Measurements from ENCODE around the gene NUFIP1. TPM values are rescaled to one million over a fixed set of nuclear protein-coding genes. Genes with fewer than 3 reads are reported as not detected.
"Not testable (repeated sequence)": the region's sequence is repeated elsewhere in the genome, so short reads cannot be mapped to it uniquely, and the experiment has no call there.

Gene NUFIP1
- total RNA-seq, 4 donors from 2014 or later: 2.7 to 4.4 (median 3.7) TPM

DNA sequence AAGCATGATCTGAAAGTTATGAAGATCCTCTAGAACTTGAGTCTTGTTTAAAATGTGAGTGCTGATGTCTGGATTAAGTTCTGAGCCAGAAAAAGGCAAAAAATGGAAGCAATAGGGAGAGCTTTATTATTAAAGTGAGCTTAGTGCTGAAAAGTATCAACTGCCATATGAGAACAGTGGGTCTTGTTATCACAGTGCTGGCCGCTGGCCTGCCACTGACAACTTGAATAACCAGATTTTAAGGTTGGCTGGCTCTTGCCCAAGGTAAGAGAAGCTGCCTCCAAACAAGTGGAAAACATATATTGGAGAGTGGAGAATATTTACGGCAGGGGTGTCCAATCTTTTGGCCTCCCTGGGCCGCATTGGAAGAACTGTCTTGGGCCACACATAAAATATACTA is 33.9 kb downstream of the NUFIP1 start:
- no peaks in the 10 kb centered on the region for H3K9me3 ChIP-seq
- H3K27ac ChIP-seq: no peak overlapping the region
- no peaks in the 10 kb centered on the region for H3K4me1 ChIP-seq
- no peak overlapping the region for H3K4me3 ChIP-seq
- WGBS, 2 donors: 76 to 85% methylated on average over 3 of the region's 3 CpGs
- peaks cover 0 to 22% (median 0%) of the 10 kb centered on the region in 3 donors for H3K36me3 ChIP-seq
- no peak for TF ChIP-seq POLR2A (IDR thresholded peaks at IDR 0.05)
- no peak for DNase-seq (ENCODE audit: low spot score in 2 of 2)
- no peaks in the 10 kb centered on the region for H3K27me3 ChIP-seq

GRCh38 chr13:44954224-44954623 is 35.0 kb downstream of the NUFIP1 start:
- H3K27ac ChIP-seq: no peak overlapping the region
- no peaks in the 10 kb centered on the region for H3K27me3 ChIP-seq
- H3K9me3 ChIP-seq: no peaks in the 10 kb centered on the region
- no peak overlapping the region for H3K4me3 ChIP-seq
- no peak for DNase-seq (ENCODE audit: low spot score in 2 of 2)
- TF ChIP-seq CTCF (IDR thresholded peaks at IDR 0.05) (no peak), POLR2A (IDR thresholded peaks at IDR 0.05) (no peak), EP300 (IDR thresholded peaks at IDR 0.05) (no peak)
- peaks cover 0 to 22% (median 0%) of the 10 kb centered on the region in 3 donors for H3K36me3 ChIP-seq
- WGBS, 2 donors: 95 to 97% methylated on average over 7 of the region's 7 CpGs
- no peaks in the 10 kb centered on the region for H3K4me1 ChIP-seq

GRCh38 chr13:44952671-44953070 is 36.6 kb downstream of the NUFIP1 start:
- no peak overlapping the region for H3K4me3 ChIP-seq
- no peaks in the 10 kb centered on the region for H3K9me3 ChIP-seq
- no peaks in the 10 kb centered on the region for H3K4me1 ChIP-seq
- H3K27me3 ChIP-seq: no peaks in the 10 kb centered on the region
- H3K36me3 ChIP-seq: peaks cover 0 to 12% (median 0%) of the 10 kb centered on the region in 3 donors
- TF ChIP-seq CTCF (IDR thresholded peaks at IDR 0.05): no peak
- TF ChIP-seq POLR2A (IDR thresholded peaks at IDR 0.05): no peak
- TF ChIP-seq EP300 (IDR thresholded peaks at IDR 0.05): no peak
- WGBS, 2 donors: 89% methylated on average over 2 of the region's 2 CpGs
- no peak overlapping the region for H3K27ac ChIP-seq
- DNase-seq (ENCODE audit: low spot score in 2 of 2): no peak

DNA sequence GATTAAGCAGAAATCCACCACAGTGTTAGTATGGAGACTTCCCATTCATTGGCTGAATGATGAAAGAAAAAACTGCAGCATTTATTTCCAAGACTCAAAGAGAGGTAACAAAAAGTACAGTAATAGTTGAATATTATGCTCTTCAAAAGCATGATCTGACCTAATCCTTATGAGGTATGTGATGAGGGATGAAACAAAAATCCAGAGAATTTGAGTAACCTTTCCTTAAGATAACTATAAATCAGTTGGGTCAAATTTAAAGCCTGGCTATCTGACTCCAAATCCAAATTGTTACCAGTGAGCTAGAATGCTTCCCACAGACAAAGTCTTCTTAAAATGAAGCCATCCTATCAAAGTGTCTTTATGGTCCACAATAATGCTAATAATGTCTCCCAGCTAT is 38.1 kb downstream of the NUFIP1 start:
- TF ChIP-seq EP300 (IDR thresholded peaks at IDR 0.05): no peak
- no peak for TF ChIP-seq CTCF (IDR thresholded peaks at IDR 0.05)
- TF ChIP-seq POLR2A (IDR thresholded peaks at IDR 0.05): no peak
- Histone ChIP-seq H3K9me3 (no peaks in the 10 kb centered on the region), H3K4me3 (no peak overlapping the region)

GRCh38 chr13:44943411-44943810 is 45.9 kb downstream of the NUFIP1 start:
- not testable (repeated sequence) for H3K36me3 ChIP-seq; H3K4me1 ChIP-seq; H3K27ac ChIP-seq; DNase-seq (ENCODE audit: low spot score in 2 of 2); H3K4me3 ChIP-seq; H3K27me3 ChIP-seq; H3K9me3 ChIP-seq
- WGBS, 2 donors: 51 to 65% methylated on average over 4 of the region's 4 CpGs

More for the DNA sequence above, 38.1 kb downstream of the NUFIP1 start:
- Histone ChIP-seq H3K4me1 (no peaks in the 10 kb centered on the region), H3K27me3 (no peaks in the 10 kb centered on the region), H3K27ac (no peak overlapping the region), H3K36me3 (peaks cover 0 to 5% (median 0%) of the 10 kb centered on the region in 3 donors)
- DNase-seq (ENCODE audit: low spot score in 2 of 2): no peak

DNA sequence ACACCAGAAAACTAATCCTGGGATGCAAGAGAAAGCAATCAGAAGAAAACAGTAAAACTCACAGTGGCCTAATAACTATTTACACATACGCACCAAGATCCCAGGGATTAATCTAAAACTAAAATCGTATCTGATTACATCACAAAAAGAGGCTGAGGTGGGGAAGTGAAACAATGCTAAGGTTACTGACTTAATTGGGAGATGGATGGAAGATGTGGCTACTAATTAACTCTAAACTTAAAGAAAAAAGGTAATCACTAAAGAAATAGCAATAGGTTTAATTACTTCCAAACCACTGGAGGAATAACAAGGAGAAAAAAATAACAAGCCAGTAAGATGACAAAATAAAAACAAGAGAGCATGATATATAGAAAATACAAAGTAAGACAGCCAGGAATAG is 50.4 kb downstream of the NUFIP1 start:
- no peaks in the 10 kb centered on the region for H3K4me1 ChIP-seq
- no peak overlapping the region for H3K27ac ChIP-seq
- H3K36me3 ChIP-seq: peaks cover 0 to 8% (median 3%) of the 10 kb centered on the region in 3 donors
- H3K9me3 ChIP-seq: no peaks in the 10 kb centered on the region
- no peak overlapping the region for H3K4me3 ChIP-seq
- 78 to 83% methylated on average over 2 of the region's 2 CpGs for WGBS, 2 donors
- TF ChIP-seq POLR2A (IDR thresholded peaks at IDR 0.05) (no peak), CTCF (IDR thresholded peaks at IDR 0.05) (no peak), EP300 (IDR thresholded peaks at IDR 0.05) (no peak)
- DNase-seq (ENCODE audit: low spot score in 2 of 2): no peak
- H3K27me3 ChIP-seq: no peaks in the 10 kb centered on the region
